ENCODE data around the gene MME. TPM values are rescaled to one million over a fixed set of nuclear protein-coding genes. Genes with fewer than 3 reads are reported as not detected.

Gene MME
- polyA plus RNA-seq = under 1 TPM; 0.12 to 0.20 TPM

GRCh38 chr3:155079746-155080487, at the start of gene MME:
MME (plus strand) TSS chr3:155080319; CDS start chr3:155084168, 3,849 bp downstream.
- WGBS, 2 donors = 1 to 2% methylated on average over 42 to 51 of the region's 51 CpGs
- peak within 1 kb of the TSS; percentile 38 to 46 for H3K4me3 ChIP-seq (ENCODE audit: low read depth in 1 of 2, low read length in 2 of 2)
- H3K36me3 ChIP-seq (ENCODE audit: control insufficient read depth in 2 of 2, insufficient read depth in 2 of 2, low read length in 1 of 2) = no peaks in the 10 kb centered on the region
- H3K9me3 ChIP-seq (ENCODE audit: control insufficient read depth in 2 of 2, insufficient read depth in 1 of 2, low read depth in 1 of 2, low read length in 1 of 2) = no peaks in the 10 kb centered on the region
- no peaks in the 10 kb centered on the region for H3K4me1 ChIP-seq (ENCODE audit: control insufficient read depth in 2 of 2, insufficient read depth in 2 of 2, low read length in 1 of 2)
- peaks cover 0 to 9% of the 10 kb centered on the region in 2 donors for H3K27me3 ChIP-seq (ENCODE audit: control insufficient read depth in 1 of 2, insufficient read depth in 2 of 2, low read length in 2 of 2)
- no peak within 1 kb of the TSS for H3K27ac ChIP-seq (ENCODE audit: low read depth in 2 of 2, low read length in 1 of 2)

GRCh38 chr3:155031186-155031585, 48.9 kb upstream of the MME start:
- Histone ChIP-seq H3K27ac (ENCODE audit: low read depth in 2 of 2, low read length in 1 of 2) (no peak overlapping the region), H3K9me3 (ENCODE audit: control insufficient read depth in 2 of 2, insufficient read depth in 1 of 2, low read depth in 1 of 2, low read length in 1 of 2) (no peaks in the 10 kb centered on the region), H3K27me3 (ENCODE audit: control insufficient read depth in 1 of 2, insufficient read depth in 2 of 2, low read length in 2 of 2) (no peaks in the 10 kb centered on the region), H3K4me1 (ENCODE audit: control insufficient read depth in 2 of 2, insufficient read depth in 2 of 2, low read length in 1 of 2) (no peaks in the 10 kb centered on the region), H3K4me3 (ENCODE audit: low read depth in 1 of 2, low read length in 2 of 2) (no peak overlapping the region), H3K36me3 (ENCODE audit: control insufficient read depth in 2 of 2, insufficient read depth in 2 of 2, low read length in 1 of 2) (no peaks in the 10 kb centered on the region)

GRCh38 chr3:155032918-155033317, 47.2 kb upstream of the MME start:
- H3K27me3 ChIP-seq (ENCODE audit: control insufficient read depth in 1 of 2, insufficient read depth in 2 of 2, low read length in 2 of 2) = no peaks in the 10 kb centered on the region
- H3K4me3 ChIP-seq (ENCODE audit: low read depth in 1 of 2, low read length in 2 of 2) = no peak overlapping the region
- H3K4me1 ChIP-seq (ENCODE audit: control insufficient read depth in 2 of 2, insufficient read depth in 2 of 2, low read length in 1 of 2) = no peaks in the 10 kb centered on the region
- H3K27ac ChIP-seq (ENCODE audit: low read depth in 2 of 2, low read length in 1 of 2) = no peak overlapping the region
- H3K36me3 ChIP-seq (ENCODE audit: control insufficient read depth in 2 of 2, insufficient read depth in 2 of 2, low read length in 1 of 2) = no peaks in the 10 kb centered on the region
- H3K9me3 ChIP-seq (ENCODE audit: control insufficient read depth in 2 of 2, insufficient read depth in 1 of 2, low read depth in 1 of 2, low read length in 1 of 2) = no peaks in the 10 kb centered on the region

- Histone ChIP-seq H3K36me3 (ENCODE audit: control insufficient read depth in 2 of 2, insufficient read depth in 2 of 2, low read length in 1 of 2) (no peaks in the 10 kb centered on the region), H3K27me3 (ENCODE audit: control insufficient read depth in 1 of 2, insufficient read depth in 2 of 2, low read length in 2 of 2) (no peaks in the 10 kb centered on the region), H3K9me3 (ENCODE audit: control insufficient read depth in 2 of 2, insufficient read depth in 1 of 2, low read depth in 1 of 2, low read length in 1 of 2) (no peaks in the 10 kb centered on the region), H3K4me1 (ENCODE audit: control insufficient read depth in 2 of 2, insufficient read depth in 2 of 2, low read length in 1 of 2) (no peaks in the 10 kb centered on the region), H3K27ac (ENCODE audit: low read depth in 2 of 2, low read length in 1 of 2) (no peak overlapping the region), H3K4me3 (ENCODE audit: low read depth in 1 of 2, low read length in 2 of 2) (no peak overlapping the region)
- 52 to 65% methylated on average over 4 of the region's 4 CpGs for WGBS, 2 donors
Observed at GRCh38 chr3:155034786-155035185, 45.3 kb upstream of the MME start.

GRCh38 chr3:155035553-155035952, 44.6 kb upstream of the MME start:
- Histone ChIP-seq H3K27me3 (ENCODE audit: control insufficient read depth in 1 of 2, insufficient read depth in 2 of 2, low read length in 2 of 2) (no peaks in the 10 kb centered on the region), H3K36me3 (ENCODE audit: control insufficient read depth in 2 of 2, insufficient read depth in 2 of 2, low read length in 1 of 2) (no peaks in the 10 kb centered on the region), H3K4me3 (ENCODE audit: low read depth in 1 of 2, low read length in 2 of 2) (no peak overlapping the region), H3K9me3 (ENCODE audit: control insufficient read depth in 2 of 2, insufficient read depth in 1 of 2, low read depth in 1 of 2, low read length in 1 of 2) (no peaks in the 10 kb centered on the region), H3K27ac (ENCODE audit: low read depth in 2 of 2, low read length in 1 of 2) (no peak overlapping the region), H3K4me1 (ENCODE audit: control insufficient read depth in 2 of 2, insufficient read depth in 2 of 2, low read length in 1 of 2) (no peaks in the 10 kb centered on the region)
- whole genome bisulfite sequencing, 2 donors = 79 to 86% methylated on average over 2 of the region's 2 CpGs

GRCh38 chr3:155037508-155038202, 42.5 kb upstream of the MME start:
- Histone ChIP-seq H3K4me3 (ENCODE audit: low read depth in 1 of 2, low read length in 2 of 2) (no peak overlapping the region), H3K36me3 (ENCODE audit: control insufficient read depth in 2 of 2, insufficient read depth in 2 of 2, low read length in 1 of 2) (no peaks in the 10 kb centered on the region), H3K27me3 (ENCODE audit: control insufficient read depth in 1 of 2, insufficient read depth in 2 of 2, low read length in 2 of 2) (no peaks in the 10 kb centered on the region), H3K27ac (ENCODE audit: low read depth in 2 of 2, low read length in 1 of 2) (no peak overlapping the region), H3K9me3 (ENCODE audit: control insufficient read depth in 2 of 2, insufficient read depth in 1 of 2, low read depth in 1 of 2, low read length in 1 of 2) (no peaks in the 10 kb centered on the region), H3K4me1 (ENCODE audit: control insufficient read depth in 2 of 2, insufficient read depth in 2 of 2, low read length in 1 of 2) (no peaks in the 10 kb centered on the region)
- 70 to 75% methylated on average over 5 of the region's 5 CpGs for WGBS, 2 donors

- Histone ChIP-seq H3K4me1 (ENCODE audit: control insufficient read depth in 2 of 2, insufficient read depth in 2 of 2, low read length in 1 of 2) (no peaks in the 10 kb centered on the region), H3K4me3 (ENCODE audit: low read depth in 1 of 2, low read length in 2 of 2) (no peak overlapping the region), H3K36me3 (ENCODE audit: control insufficient read depth in 2 of 2, insufficient read depth in 2 of 2, low read length in 1 of 2) (no peaks in the 10 kb centered on the region), H3K9me3 (ENCODE audit: control insufficient read depth in 2 of 2, insufficient read depth in 1 of 2, low read depth in 1 of 2, low read length in 1 of 2) (no peaks in the 10 kb centered on the region), H3K27me3 (ENCODE audit: control insufficient read depth in 1 of 2, insufficient read depth in 2 of 2, low read length in 2 of 2) (no peaks in the 10 kb centered on the region), H3K27ac (ENCODE audit: low read depth in 2 of 2, low read length in 1 of 2) (no peak overlapping the region)
- WGBS, 2 donors = 75 to 81% methylated on average over 2 of the region's 2 CpGs
Observed at GRCh38 chr3:155038203-155038554, 41.9 kb upstream of the MME start.

GRCh38 chr3:155046935-155047334, 33.2 kb upstream of the MME start:
- no peaks in the 10 kb centered on the region for H3K4me1 ChIP-seq (ENCODE audit: control insufficient read depth in 2 of 2, insufficient read depth in 2 of 2, low read length in 1 of 2)
- H3K9me3 ChIP-seq (ENCODE audit: control insufficient read depth in 2 of 2, insufficient read depth in 1 of 2, low read depth in 1 of 2, low read length in 1 of 2) = no peaks in the 10 kb centered on the region
- H3K36me3 ChIP-seq (ENCODE audit: control insufficient read depth in 2 of 2, insufficient read depth in 2 of 2, low read length in 1 of 2) = no peaks in the 10 kb centered on the region
- H3K4me3 ChIP-seq (ENCODE audit: low read depth in 1 of 2, low read length in 2 of 2) = no peak overlapping the region
- H3K27ac ChIP-seq (ENCODE audit: low read depth in 2 of 2, low read length in 1 of 2) = no peak overlapping the region
- H3K27me3 ChIP-seq (ENCODE audit: control insufficient read depth in 1 of 2, insufficient read depth in 2 of 2, low read length in 2 of 2) = no peaks in the 10 kb centered on the region

- WGBS, 2 donors = 84 to 89% methylated on average over 3 of the region's 3 CpGs
Observed at GRCh38 chr3:155047672-155048071, 32.4 kb upstream of the MME start.

GRCh38 chr3:155049959-155050358, 30.2 kb upstream of the MME start:
- no peaks in the 10 kb centered on the region for H3K27me3 ChIP-seq (ENCODE audit: control insufficient read depth in 1 of 2, insufficient read depth in 2 of 2, low read length in 2 of 2)
- H3K4me1 ChIP-seq (ENCODE audit: control insufficient read depth in 2 of 2, insufficient read depth in 2 of 2, low read length in 1 of 2) = no peaks in the 10 kb centered on the region
- no peak overlapping the region for H3K4me3 ChIP-seq (ENCODE audit: low read depth in 1 of 2, low read length in 2 of 2)
- peaks cover 0 to 3% of the 10 kb centered on the region in 2 donors for H3K9me3 ChIP-seq (ENCODE audit: control insufficient read depth in 2 of 2, insufficient read depth in 1 of 2, low read depth in 1 of 2, low read length in 1 of 2)
- WGBS, 2 donors = 95 to 97% methylated on average over 4 of the region's 4 CpGs
- H3K27ac ChIP-seq (ENCODE audit: low read depth in 2 of 2, low read length in 1 of 2) = no peak overlapping the region
- H3K36me3 ChIP-seq (ENCODE audit: control insufficient read depth in 2 of 2, insufficient read depth in 2 of 2, low read length in 1 of 2) = no peaks in the 10 kb centered on the region

More at GRCh38 chr3:155047672-155048071, 32.4 kb upstream of the MME start:
- no peaks in the 10 kb centered on the region for H3K27me3 ChIP-seq (ENCODE audit: control insufficient read depth in 1 of 2, insufficient read depth in 2 of 2, low read length in 2 of 2)
- peaks cover 0 to 3% of the 10 kb centered on the region in 2 donors for H3K9me3 ChIP-seq (ENCODE audit: control insufficient read depth in 2 of 2, insufficient read depth in 1 of 2, low read depth in 1 of 2, low read length in 1 of 2)
- H3K36me3 ChIP-seq (ENCODE audit: control insufficient read depth in 2 of 2, insufficient read depth in 2 of 2, low read length in 1 of 2) = no peaks in the 10 kb centered on the region
- H3K27ac ChIP-seq (ENCODE audit: low read depth in 2 of 2, low read length in 1 of 2) = no peak overlapping the region
- H3K4me1 ChIP-seq (ENCODE audit: control insufficient read depth in 2 of 2, insufficient read depth in 2 of 2, low read length in 1 of 2) = no peaks in the 10 kb centered on the region
- no peak overlapping the region for H3K4me3 ChIP-seq (ENCODE audit: low read depth in 1 of 2, low read length in 2 of 2)
